ENCODE measurements around the gene CTPS1.
A peak's percentile ranks its signal among the peaks of the same experiment; 100 is the strongest.

Gene CTPS1

GRCh38 chr1:40969445-40969844, 10.1 kb upstream of the CTPS1 start:
- DNase-seq (ENCODE audit: low spot score), result no peak

- no peak for DNase-seq (ENCODE audit: low spot score)
These were observed 7.5 kb upstream of the CTPS1 start for GRCh38 chr1:40971966-40972365.

DNA sequence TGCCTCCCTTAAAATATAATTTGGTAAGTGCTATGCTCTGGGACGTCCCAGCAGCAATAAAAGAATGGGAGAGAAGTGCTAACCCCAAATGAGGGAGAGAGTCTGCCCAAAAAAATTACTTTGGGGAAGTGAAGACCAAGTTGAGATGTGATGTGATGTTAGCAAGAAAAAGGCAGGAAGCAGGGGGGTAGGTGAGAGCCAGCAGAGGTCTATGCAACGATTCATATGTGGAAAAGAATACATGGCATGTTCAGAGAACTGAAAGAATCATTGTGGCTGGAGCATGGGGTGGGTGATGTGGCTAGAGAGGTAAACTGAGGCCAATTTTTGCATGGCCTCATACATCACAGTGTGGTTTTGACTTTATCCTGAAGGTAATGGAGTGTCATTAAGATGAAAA, 5.6 kb upstream of the CTPS1 start:
- DNase-seq (ENCODE audit: low spot score), result no peak

DNA sequence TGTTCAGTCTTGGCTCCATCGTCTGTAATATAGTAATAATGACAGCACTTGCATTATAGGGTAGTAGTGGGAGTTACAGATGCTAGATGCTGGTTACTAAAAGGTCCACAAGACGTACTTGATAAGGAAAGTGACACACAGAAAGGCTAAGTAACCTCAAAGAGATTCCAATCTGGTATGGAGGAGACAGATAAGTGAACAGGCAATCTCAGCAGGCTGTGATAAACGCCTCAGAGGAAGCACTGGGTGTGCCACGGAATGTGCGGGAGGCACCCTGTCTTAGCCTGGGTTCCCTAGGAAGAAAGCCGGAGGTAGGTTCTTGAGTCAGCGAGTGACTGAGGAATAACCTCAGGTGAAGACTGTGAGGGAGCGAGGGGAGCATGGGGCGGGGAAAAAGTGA, 4.6 kb upstream of the CTPS1 start:
- DNase-seq (ENCODE audit: low spot score), result no peak

DNA sequence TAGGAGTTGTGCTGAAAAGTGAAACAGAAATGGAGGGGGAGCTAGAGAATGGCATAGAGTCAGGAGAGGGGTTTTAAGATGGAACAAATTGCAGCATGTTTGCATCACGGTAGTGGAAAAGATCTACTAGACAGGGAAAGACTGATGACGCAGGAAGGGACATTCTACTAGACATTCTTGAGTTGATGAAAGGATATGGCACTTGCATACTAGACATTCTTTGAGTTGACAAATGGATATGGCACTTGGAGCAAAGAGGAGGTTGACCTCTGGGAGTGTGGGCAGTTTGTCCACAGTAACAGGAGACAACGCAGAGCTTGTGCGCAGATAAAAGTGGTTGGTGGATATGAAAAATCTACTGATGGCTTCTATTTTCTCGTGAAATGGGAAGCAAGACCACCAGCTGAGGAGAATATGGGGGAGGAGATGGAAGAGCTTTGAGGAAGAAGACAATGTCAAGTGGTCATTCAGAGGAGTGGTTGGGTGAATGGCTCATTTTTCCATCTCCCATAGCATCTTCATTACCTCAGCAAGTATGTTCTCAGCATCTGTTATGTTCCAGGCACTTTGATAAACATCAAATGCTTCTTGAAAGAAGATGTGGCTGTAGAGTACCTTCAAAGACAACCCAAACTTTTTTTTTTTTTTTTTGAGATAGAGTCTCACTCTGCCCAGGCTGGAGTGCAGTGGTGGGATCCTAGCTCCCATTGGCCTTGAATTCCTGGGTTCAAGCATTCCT, 2.4 kb upstream of the CTPS1 start:
- no peak for DNase-seq (ENCODE audit: low spot score)

- DNase-seq (ENCODE audit: low spot score), result no peak
These were observed 1.8 kb upstream of the CTPS1 start for GRCh38 chr1:40977716-40978115.

GRCh38 chr1:40978886-40979240, 633 bp upstream of the CTPS1 start:
- DNase-seq (ENCODE audit: low spot score), result no peak

DNA sequence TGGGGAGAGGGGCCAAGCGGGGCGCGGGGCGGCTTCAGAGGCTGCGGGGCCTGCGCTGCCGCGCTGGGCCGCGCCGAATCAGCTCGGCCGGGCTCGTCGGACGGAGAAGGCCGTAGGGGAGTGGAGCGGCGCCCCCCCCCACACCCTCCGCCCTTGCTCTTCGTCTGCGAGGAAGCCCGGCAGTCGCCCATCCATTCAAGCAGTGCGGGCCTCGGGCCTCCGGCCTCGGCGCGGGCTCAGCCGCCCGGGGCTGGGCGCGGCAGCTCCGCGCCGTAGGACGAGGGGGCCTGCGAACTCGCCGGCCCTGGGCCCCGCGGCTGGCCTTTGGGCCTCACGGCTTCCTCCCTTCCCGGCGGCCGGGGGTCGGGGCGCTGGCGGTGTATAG, 564 bp downstream of the CTPS1 start:
- DNase-seq (ENCODE audit: low spot score), result no peak

DNA sequence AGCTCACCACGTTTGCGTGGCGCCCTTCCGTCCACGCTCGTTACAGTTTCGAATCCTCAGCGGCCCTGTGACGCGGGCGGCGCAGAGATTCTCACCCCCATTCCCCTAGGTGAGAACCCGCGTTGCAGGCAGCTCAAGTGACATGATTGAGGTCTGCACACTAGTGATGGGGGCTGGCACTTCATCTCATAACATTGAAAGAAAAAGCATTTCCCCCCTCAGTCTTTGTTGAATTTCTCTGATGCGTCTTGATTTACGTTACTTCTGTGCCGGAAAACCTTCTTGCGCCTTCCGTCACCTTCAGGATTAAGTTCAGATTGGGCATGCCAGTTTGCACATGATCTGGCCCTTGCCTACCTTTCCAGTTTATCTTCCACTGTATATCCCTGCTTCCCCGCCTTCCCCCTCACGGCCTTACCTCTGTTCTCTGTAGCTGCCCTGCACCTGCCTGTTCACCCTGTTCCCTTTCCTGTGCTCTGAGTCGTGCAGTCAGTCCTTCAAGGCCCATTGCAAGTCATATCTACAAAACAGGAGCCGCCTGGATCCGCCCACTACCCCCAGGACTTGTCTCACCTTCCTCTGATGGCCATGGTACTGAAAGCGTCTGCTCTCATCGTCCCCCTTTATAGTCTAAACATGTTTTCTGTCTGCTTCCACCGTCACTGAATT, 1.1 kb downstream of the CTPS1 start:
- DNase-seq (ENCODE audit: low spot score), result peak; percentile 59

DNA sequence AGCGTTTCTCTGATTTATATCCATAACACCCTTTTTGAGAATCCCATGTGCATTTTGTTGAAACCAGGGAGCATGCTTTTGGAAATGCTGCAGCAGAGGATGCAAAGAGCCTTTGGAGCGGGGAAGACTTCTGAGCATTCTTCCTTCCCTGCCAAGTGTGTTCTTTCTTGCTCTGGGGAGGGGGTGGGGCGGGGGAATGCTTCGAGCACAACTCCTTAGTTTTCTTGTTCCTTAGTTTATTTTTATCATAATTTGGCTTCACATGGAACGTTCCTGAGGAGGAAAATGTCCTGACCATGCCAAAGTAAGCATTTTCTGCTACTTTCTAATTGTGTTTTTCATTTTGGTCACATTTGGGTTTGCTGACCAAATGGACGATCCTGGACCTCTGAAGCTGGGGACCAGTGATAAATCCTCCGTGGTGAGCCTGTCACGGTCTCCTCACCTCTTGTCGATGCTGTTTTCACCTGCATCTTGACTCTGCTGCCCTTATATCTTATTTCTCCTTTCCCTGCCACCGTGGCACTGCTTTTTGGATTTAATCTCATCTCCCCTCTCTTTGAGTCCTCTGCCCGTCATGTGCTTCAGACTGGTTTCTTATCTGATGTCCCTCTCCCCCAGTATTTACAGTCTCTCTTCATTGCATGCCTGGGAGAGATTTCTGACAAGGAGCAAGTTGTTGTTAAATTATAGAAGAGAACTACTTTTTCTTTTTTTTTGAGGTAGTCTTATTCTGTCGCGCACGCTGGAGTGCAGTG, 2.4 kb downstream of the CTPS1 start:
- no peak for DNase-seq (ENCODE audit: low spot score)

GRCh38 chr1:40982721-40983120, 3.2 kb downstream of the CTPS1 start:
- DNase-seq (ENCODE audit: low spot score), result no peak

DNA sequence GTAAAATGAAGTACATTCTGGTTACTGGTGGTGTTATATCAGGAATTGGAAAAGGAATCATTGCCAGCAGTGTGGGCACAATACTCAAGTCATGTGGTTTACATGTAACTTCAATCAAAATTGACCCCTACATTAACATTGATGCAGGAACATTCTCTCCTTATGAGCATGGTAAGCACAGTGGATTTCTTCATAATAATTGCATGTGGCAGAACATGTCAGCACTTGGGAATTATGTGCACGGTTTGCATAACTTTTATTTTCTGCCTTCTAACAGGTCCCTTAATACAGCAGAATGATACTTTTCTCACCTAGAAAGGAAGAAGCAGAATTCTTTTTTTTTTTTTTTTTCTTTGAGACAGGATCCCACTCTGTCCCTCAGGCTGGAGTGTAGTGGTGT, 3.8 kb downstream of the CTPS1 start:
- no peak for DNase-seq (ENCODE audit: low spot score)

DNA sequence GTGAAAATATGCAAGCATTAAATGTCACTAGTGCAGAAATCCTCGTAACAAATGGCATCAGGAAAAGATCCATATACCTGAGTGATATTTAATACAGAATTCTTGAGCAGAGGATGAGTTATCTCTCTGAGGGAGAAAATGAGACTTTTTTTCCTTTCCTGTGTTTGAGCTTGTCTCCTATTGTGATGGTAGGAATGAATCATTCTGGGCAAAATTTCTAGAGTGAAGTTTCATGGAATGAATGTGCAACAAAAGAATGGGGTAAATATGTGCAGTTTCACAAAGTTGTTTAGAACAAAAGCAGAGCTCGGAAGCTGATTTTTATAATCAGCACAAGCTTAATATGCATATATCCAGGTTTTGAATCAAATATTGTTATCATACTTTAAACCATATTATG, 4.6 kb downstream of the CTPS1 start:
- no peak for DNase-seq (ENCODE audit: low spot score)

- DNase-seq (ENCODE audit: low spot score), result no peak
These were observed 5.0 kb downstream of the CTPS1 start for GRCh38 chr1:40984531-40984930.

GRCh38 chr1:40985161-40985560, 5.7 kb downstream of the CTPS1 start:
- DNase-seq (ENCODE audit: low spot score), result no peak

- DNase-seq (ENCODE audit: low spot score), result no peak
These were observed 6.4 kb downstream of the CTPS1 start for GRCh38 chr1:40985875-40986274.

- DNase-seq (ENCODE audit: low spot score), result no peak
These were observed 6.9 kb downstream of the CTPS1 start for GRCh38 chr1:40986328-40986783.

DNA sequence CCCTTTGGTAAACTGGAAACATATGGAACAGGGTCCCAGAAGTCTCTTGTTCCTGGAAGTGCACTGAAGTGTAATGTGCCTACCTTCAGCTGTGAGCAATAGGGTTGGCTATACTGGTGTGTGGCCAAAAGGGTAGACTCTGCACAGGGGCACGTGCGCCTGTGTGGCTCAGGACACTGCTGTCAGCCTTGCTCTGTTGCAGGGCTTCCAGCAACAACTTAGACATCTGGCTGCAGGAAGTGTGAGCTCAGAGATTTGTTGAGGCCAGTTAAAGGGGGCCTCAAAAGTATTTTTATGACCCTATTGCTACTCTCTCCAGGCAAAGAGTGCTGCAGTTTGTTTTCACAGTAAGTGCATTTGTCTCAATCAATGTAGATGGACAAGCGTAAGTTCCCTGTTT, 7.5 kb downstream of the CTPS1 start:
- no peak for DNase-seq (ENCODE audit: low spot score)

DNA sequence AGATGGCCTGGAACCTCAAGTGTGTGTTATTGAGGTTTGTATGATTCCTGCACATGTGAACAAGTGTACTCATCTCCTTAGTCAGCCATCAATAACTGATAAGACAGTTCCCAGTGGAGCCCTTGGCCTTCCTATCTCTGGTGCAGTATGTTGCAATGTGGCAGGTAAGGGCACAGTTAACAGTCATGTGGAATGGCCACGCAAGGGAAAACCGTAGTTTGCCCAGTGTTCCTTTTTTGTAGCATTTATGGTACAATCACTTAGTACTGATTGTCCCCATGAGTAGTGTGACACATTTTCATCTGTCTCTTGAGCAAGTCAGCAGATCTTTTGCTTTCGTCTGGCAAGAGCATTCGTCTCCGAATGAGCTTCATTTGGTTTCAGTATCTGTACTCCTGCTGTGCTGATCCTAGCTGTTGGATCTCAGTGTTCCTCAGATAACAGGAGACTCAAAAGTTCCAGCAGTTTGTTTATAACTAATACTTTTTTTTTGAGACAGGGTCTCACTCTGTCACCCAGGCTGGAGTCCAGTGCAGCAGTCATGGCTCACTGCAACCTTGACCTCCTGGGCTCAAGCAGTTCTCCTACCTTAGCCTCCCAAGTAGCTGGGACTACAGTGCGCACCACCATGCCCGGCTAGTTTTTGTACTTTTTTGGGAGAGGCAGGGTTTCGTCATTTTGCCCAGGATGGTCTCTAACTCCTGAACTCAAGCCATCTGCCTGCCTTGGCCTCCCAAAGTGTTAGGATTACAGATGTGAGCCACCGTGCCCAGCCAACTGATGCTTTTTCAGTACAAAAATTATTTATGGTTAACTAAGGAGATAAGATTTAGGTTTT, 8.2 kb downstream of the CTPS1 start:
- DNase-seq (ENCODE audit: low spot score), result no peak

GRCh38 chr1:40988280-40988679, 8.8 kb downstream of the CTPS1 start:
- DNase-seq (ENCODE audit: low spot score), result no peak

DNA sequence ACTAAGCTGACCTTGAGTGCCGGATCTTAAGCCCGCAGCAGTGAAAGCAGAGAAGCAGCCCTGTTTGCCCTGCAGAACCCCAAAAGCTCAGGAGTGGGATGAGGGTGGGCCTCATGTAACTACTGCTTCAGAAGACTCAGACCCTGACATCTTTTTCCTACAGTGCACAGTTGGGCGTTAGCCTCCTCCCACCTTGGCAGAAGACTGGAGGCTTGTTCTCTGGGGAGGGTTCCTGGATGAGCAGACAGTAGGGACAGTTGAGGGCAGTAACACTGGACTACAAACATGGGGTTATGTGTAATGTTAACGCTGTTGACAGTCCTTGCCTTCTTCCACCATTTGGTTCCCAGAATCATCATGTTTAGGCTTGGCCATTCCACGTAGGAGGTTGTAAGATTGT, 9.6 kb downstream of the CTPS1 start:
- DNase-seq (ENCODE audit: low spot score), result no peak

- no peak for DNase-seq (ENCODE audit: low spot score)
These were observed 17.6 kb downstream of the CTPS1 start for GRCh38 chr1:40997096-40997495.
